HCT116 (cell line): ENCODE data around the gene ADGRD1.

Experiments used
- CEBPB ChIP-seq: IDR thresholded peaks from 2 replicates; pipeline ENCODE4 v1.6.1; 2012; ENCODE audit warnings: low read depth
- CTCF ChIP-seq, 3 experiments: fragments of 200-600 bp in 1 of 3; sonication (generic) in 1 of 3; IDR thresholded peaks in 2 of 3; conservative IDR thresholded peaks in 1 of 3; 2 replicates each; pipeline ENCODE4 v1.5.1; 2012 to 2017; ENCODE audit warnings: low read depth in 2 of 3, low read length in 2 of 3, antibody characterized with exemption in 1 of 3, borderline replicate concordance in 1 of 3, control low read depth in 1 of 3, mild to moderate bottlenecking in 1 of 3, mixed read lengths in 1 of 3, mixed run types in 1 of 3, moderate library complexity in 1 of 3; ENCODE audit not compliant: insufficient read depth in 1 of 3
- ELF1 ChIP-seq: IDR thresholded peaks from 2 replicates; pipeline ENCODE4 v1.6.1; 2012; ENCODE audit warnings: low read depth, borderline replicate concordance
- EZH2 ChIP-seq: fragments of 200-600 bp; sonication (generic); IDR thresholded peaks from 2 replicates; pipeline ENCODE4 v1.6.1; 2017; ENCODE audit warnings: antibody characterized with exemption, mixed run types
- POLR2A ChIP-seq: IDR thresholded peaks from 2 replicates; pipeline ENCODE4 v1.7.0; 2011; ENCODE audit warnings: borderline replicate concordance; ENCODE audit not compliant: insufficient read depth, insufficient read length; ENCODE audit errors: extremely low read depth
- REST ChIP-seq: IDR thresholded peaks from 2 replicates; pipeline ENCODE4 v1.6.1; 2012; ENCODE audit warnings: low read depth

- TF ChIP-seq CTCF (IDR thresholded peaks at IDR 0.05 in 2 of 3, conservative IDR thresholded peaks at IDR 0.05 in 1 of 3; ENCODE audit: borderline replicate concordance in 1 of 3, insufficient read depth in 1 of 3, low read depth in 2 of 3, low read length in 2 of 3): no peak
- TF ChIP-seq ELF1: no peak
- no peak for TF ChIP-seq POLR2A
- no peak for TF ChIP-seq EZH2
- no peak for TF ChIP-seq CEBPB
- TF ChIP-seq REST: no peak
These were observed 99.9 kb downstream of the ADGRD1 start for GRCh38 chr12:131053567-131053966.
